Stimulated activated CD4-positive, alpha-beta T cell treated with anti-CD3 and anti-CD28 coated beads, Interleukin-1b, Interleukin-23, amount 100 ng/mL, for 1 hour (primary cell): ENCODE measurements around the gene WNK1.
"Not testable (repeated sequence)": the region's sequence is repeated elsewhere in the genome, so short reads cannot be mapped to it uniquely, and the experiment has no call there.

ENCODE experiments used
- DNase-seq, 2 donors: peaks; one replicate each; pipeline ENCODE4 v3.0.0-alpha.2; 2020; ENCODE audit warnings: low read depth in 2 of 2

The WNK1 gene

DNA sequence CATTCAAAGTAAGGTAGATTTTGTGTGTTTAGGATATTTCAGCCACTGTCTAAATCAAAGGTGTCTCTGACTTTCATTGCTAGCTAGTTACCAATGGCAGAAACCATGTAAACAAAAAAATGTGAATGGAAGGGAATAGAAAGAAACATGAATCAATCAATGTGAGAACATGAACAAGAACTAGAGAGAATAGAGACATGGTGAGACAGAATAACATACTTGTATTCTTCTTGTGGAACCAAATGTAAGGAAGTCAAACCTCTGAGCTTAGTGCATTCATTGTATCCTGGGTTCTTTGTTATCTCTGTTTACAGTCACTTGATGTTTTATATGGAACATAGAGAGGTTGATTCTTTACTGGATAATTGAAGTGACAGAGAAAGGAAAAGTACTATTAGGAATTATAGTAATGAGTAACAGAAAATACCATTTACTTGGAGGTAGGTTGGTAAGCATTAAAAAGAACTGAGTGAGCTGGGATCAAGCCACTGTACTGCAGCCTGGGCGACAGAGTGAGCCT, 2.6 kb upstream of the WNK1 start:
- no peak for DNase-seq

DNA sequence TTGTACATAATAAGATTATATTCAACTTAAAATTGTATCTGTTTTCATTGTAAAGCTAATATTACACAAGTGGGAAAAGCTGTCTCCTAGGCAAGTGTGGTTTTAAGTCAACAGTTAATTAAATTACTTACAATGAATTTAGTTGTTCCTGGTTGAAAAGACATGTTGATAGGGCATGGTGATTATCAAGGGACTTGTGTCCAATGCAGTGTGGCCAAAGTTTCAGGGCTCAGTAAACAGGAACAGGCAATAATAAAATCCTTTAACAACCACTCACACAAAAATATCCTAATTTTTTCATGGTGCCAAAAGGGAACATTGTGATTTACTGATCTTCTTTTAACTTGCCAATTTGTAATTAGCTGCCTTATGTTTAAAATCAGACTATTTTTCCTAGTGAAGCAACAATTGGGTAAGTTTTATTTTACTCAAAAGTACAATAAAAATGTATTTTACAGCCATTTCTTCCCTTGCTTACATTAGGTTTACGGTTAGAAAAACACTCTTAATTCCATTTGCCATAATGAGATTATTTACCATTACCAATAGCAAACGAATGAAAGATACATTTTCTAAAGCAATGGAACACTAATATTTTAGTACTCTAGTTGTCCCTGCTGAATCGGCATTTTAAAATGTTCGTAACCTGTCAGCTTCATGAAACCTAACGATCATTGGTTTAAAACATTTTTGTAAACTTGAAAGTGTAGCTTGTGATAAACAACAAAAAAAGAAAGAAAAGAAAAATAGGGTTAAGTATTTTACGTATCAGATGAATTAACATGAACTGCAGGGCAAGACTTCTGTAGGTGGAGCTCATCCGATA, 1.8 kb upstream of the WNK1 start:
- no peak for DNase-seq

DNA sequence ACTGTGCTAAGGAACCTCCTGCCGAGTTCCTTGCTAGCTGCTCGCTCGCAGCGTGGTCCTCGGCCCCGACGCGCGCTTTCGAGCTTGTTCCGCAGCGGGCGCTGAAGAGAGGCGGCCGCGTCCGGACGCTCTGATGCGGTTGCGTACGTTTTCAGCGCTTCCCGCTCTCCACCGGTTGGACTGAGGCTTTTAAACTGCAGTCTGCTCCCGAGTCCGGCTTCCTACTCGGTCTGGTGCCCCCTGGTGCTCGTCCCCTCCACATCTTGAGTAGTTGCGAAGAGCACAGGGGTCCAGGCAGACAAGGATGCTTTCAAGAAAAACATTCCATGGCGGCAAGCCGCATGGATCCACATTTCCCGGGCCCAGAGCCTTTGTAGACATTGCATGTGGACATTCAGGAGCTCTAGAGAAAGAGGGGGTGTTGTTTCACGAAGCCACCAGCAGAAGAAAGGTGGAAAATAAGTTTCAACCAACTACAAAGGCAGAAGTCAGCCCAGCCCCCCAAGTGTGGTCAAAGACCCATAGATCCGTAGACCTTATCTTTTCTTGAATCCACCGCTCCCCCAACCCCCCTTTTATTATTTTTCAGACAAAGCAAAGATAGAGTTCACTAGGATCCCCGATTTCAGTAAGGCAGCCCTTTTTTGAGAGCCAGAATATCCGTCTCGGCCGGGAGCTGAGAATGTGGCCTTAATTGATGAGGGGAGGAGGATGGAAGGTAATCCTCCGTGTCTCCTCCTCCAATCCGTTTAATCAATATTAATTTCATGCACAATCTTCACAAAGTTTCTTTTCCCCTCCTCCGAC, 984 bp upstream of the WNK1 start:
- peak; percentile 55 to 57 for DNase-seq

DNA sequence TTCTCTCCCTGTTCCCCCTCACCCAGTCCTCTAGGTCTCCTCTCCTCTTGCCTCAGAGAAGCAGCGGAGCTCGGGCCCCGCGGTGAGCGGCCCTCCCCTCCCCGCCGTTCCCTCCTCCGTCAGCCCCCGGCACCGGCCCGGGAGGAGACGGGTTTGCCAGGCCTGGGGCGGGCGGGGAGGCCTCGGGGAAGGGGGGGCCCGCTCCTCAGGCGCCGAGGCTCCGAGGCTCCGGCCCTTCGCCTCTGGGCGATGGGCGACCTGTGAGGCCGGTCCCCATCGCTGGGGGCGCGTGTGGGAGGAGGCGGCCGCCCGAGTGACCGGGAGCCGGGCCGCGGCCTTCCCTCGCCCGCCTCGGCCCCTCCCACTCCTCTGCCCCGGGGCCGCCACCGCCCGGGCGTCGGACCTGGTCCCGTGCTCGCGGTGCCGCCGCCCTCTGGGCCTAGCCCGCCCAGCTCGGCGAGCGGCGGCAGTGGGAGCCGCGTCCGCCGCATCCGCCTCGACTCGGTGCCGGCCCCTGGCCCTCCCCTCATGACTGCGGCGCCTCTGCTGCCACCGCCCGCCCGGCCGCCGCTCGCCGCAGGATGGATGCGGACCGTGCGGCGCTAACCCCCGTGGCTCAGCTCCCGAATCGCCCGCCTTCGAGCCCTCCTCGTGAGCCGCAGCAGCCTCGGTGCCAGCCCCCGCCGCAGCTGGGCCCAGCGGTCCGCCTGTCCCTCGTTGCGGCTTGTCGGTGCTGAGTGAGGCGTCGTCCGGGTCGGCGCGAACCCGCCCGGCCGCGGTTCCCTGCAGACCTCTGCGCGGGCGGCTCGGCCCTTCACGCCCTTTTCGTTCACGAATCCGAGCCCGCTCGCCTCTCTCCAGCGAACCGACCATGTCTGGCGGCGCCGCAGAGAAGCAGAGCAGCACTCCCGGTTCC, 574 bp downstream of the WNK1 start:
- DNase-seq = no peak

DNA sequence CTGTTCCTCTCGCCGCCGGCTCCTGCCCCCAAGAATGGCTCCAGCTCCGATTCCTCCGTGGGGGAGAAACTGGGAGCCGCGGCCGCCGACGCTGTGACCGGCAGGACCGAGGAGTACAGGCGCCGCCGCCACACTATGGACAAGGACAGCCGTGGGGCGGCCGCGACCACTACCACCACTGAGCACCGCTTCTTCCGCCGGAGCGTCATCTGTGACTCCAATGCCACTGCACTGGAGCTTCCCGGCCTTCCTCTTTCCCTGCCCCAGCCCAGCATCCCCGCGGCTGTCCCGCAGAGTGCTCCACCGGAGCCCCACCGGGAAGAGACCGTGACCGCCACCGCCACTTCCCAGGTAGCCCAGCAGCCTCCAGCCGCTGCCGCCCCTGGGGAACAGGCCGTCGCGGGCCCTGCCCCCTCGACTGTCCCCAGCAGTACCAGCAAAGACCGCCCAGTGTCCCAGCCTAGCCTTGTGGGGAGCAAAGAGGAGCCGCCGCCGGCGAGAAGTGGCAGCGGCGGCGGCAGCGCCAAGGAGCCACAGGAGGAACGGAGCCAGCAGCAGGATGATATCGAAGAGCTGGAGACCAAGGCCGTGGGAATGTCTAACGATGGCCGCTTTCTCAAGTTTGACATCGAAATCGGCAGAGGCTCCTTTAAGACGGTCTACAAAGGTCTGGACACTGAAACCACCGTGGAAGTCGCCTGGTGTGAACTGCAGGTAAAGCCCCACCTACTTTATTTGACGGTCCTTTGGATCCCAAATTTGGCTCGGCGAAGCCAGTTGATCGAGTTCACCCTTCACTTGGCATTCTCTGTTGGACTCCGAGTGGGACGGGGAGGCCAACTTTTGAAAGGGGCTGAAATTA, 1.5 kb downstream of the WNK1 start:
- no peak for DNase-seq

DNA sequence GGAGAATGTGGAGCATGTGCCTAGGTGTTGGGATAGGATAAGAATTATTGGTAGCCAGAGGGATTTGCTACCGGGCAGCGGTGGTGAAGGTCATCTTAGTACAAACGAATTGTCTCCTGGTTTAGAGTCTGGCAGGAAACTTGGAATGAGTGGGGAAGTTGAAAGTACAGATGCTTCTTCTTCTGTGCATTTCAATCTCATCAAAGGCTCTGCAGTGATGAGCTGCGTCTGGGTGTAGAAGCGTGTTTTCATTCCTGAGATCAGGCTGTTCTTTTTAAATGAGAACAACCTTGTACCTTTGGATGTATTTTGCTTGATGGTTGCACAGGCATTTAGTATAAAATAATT, 2.1 kb downstream of the WNK1 start:
- DNase-seq = no peak

DNA sequence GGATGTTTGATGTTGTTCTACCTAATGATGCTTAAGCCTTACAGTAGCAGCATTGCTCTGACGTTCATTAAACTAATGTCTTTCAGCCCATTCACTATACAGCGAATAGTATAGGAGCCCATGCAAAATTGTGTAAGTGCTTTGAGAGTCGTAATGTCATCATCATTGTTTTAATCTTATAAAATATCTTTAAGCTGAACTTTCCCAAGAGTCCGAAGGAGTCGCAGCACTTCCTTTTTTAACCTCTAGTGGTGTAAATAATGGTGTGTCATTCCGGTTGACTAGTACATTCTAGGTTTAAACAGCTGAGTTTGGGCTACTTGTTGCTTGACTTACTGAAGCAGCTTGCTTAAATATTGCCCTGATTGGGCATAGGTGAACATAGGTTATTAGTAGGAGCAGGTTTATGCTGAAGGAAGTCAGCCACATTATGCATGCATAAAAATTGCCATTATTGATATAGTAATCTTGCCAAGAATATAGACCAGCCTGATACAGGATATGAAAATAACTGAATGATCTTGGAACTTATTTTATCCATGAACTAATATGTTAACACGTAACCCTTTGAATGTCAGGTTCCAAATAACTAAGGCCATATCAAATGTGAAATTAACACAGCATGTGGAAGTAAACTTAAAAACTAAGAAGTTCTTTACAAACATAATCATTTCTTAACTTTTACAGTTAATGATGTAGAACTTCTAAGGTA, 2.6 kb downstream of the WNK1 start:
- DNase-seq = no peak

DNA sequence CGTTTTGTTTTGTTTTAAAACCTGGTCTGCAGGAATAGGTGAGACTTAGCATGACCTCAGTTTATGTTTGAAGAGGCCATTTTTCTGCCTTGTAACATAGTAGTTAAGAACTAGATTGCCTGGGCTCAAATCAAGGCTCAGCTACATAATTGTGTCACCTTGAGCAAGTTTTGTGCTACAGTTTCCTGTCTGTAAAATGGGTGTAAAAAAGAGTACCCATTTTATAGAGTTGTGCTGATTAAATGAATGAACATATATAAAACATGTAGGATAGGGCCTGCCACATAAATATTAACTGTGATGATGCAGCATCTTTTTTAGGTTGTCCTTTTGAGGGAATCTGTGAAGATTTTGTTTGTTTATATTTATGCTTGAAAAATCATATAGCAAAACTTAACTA, 7.2 kb downstream of the WNK1 start:
- DNase-seq = no peak

DNA sequence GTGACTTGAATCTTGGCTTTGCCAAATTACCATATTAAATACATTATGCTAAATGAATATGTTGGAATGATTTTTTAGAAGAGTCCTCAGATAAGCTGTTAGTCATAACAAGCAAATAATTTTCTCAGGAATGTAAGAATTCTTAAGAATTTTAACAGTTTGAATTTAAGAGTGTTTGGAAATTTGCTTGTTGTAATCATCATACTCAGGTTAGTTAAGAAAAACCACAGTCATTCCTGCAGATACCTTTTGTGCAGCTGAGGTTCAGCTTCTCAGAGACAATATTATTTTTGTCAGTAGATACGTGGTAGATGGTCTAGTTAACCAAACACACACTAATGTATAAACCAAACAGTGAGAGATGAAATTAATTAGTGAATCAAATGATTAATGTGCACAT, 8.9 kb downstream of the WNK1 start:
- no peak for DNase-seq

DNA sequence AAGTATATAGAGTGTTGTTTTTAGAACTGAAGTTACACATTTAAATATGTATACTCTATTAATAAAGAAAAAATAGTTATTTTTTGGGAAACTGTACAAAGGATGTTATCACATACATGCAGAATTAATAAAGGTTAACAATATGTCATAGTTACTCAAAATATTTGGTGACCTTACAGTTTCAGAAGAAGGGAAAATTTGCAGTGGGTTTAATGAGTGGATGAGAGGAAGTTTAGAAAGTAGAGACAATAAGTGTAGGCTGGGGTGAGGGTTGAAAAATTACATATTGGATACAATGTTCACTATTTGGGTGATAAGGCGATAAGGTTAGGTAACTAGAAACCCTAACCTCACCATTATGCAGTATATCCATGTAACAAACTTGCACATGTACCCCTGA, 13.5 kb downstream of the WNK1 start:
- DNase-seq = no peak

DNA sequence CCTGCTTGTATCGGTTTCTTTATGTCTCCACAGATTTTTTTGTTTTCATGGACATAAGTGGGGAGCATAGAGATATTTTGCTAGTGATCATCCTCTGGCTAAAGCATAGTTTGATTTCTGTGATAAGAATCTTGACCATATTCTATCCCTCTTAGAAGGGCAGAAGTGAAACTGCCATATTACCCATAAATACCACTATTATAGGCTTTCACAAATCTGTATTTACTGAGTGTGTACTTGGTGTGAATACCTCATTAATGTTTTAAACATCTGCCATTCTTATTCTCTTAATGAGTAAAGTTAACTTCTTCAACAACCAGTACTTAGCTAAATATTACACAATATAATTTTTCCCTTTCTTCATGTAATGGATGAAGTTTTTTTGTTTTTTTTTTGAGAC, 16.1 kb downstream of the WNK1 start:
- no peak for DNase-seq

DNA sequence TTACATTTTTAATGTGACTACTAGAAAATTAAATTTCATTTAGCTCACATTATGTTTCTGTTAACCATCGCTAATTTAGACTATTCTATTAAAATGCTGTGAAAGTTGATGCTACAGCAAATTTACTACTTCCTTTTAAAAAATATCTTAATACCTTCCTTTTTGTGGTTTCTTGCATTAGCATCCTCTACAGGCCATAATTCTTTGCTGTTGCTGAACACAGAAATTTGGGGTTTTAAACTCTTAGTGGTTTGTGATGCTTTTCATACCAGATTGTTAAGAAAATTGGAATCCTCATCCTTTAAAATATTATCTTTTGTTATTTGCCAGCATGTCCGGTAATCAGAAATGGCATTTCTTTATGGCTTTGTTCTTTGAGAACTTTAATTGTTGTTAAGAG, 18.1 kb downstream of the WNK1 start:
- no peak for DNase-seq

DNA sequence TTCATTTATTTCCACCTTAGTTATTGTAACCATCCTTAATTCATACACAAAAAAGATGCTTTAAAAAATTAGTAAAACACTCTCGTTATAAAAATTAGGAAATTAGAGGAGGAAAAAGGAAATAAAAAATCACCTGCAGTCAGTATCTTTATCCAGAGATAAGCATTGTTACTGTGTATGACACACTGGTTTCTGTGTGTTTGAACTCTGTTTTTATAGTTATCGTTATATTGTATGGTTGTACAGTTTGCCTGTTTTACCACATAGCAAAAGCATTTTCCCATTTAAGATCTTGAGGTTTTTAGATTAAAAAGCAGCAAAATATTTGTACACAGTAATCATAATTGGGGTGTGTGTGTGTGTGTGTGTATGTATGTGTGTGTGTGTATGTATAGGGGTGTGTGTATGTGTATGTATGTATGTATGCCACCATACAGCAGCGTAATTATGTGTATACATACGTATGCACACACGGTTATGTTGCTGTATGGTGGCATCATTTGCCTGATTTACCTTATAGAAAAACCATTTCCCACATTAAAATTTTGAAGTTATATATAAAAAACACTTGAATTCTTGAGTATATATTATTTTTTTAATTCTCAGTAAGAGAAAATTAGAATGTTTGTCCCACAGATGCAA, 19.8 kb downstream of the WNK1 start:
- DNase-seq = no peak

DNA sequence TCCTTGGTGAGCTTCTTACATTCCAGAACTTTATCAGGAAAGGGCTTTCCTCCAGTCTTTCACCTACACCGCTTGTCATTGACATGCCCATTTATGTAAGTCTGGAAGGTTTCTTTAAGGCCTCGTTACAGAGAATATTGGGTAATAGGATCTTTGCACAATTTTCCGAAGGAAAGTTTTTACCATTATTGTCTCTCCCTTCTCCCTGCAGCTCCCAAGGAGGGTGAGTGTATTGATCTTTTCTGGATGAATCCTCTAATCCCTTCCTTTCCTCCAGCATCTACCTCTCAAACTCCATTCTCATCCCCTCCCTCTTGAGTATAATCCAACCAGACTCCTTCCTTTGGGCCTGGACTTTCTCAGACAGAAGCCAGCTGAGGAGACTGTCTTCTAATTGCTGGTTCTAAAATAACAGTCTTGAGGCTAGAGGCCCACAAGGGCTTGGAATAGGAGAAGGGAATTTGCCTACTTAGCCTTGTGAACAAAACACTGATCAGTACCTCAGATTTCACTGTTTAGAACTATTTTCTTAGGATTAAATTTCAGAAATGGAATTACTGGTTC, 21.8 kb downstream of the WNK1 start:
- no peak for DNase-seq

DNA sequence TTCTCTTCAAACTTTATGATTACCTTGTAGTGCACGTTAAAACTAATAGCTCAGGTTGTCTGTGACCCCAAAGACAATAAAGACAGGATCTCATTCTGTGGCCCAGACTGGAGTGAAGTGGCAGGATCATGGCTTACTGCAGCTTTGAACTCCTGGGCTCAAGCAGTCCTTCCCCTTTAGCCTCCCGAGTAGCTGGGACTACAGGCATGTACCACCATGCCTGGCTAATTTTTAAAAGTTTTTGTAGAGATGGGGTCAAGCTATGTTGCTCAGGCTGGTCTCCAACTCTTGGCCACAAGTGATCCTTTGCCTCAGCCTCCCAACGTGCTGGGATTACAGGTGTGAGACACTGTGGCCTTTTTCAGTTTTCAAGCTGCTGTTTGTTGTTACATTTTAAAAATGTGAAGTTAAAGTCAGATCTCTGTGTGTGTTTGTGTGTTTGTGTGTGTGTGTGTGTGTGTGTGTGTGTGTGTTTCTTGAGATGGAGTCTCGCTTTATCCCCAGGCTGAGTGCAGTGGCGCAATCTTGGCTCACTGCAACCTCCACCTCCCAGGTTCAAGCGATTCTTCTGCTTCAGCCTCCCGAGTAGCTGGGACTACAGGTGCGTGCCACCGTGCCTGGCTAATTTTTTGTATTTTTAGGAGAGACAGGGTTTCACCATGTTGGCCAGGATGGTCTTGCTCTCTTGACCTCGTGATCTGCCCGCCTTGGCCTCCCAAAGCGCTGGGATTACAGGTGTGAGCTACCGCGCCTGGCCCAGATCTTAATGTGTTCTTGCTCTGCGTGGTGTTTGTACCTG, 23.8 kb downstream of the WNK1 start:
- not testable (repeated sequence) for DNase-seq

DNA sequence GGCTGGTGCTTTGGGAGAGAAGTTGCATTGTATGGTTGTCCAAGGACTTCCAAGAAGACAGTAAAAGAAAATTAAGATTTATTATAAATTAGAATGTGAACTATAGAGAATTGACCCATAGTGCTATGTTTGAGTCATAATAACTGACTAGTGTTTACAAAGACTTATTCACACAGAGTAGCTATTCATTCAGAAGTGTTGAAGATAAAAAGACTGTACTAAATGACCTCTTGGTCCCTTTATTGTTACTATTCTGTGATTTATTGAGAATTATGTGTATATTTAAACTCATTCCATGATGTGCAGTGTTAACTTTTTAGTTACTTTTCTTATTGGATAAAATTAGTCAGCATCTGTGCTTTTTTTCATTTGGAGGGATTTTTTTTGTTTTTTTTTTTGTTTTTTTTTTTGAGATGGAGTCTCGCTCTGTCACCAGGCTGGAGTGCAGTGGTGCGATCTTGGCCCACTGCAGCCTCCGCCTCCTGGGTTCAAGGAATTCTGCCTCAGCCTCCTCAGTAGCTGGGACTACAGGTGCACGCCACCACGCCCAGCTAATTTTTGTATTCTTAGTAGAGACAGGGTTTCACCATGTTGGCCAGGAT, 24.5 kb downstream of the WNK1 start:
- not testable (repeated sequence) for DNase-seq

DNA sequence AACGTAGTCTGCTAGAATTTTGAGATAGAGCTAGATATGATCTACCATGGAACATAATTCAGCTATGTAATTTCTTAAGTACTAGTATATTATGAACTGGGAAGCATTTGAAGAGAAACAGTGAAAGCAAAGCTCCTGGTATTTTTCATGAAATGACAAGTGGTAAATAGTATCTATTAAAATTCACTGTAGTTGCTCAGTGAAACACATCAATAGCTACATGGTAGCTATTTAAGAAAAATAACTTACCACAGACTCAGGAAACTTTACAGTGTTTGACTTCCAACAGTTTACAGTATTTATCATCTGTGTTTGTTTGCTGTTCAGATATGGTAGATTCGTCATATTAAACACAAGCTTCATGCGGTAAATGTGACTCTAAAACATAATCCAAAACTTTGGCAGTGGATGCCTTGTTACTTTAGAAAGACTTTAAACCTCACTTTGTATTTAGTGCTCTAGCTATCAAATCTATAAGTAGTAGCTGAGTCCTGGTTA, 25.2 kb downstream of the WNK1 start:
- no peak for DNase-seq

DNA sequence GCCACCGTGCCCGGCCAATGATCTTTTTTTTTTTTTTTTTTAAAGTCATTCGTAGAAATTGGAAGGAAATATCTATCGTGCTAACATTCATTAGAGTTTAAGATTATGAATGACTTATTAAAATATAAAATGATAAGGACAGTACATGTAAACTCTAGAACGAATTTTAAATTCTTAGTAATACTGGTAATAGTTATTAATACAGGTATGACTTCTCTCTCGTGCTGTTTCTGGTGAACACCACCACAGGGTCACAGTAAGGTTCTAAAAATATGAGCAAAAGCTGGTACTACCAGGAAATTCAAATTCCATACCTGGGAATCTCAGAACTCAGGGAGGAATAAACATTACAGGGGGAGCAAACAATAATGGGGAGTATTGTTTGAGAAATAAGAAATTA, 26.2 kb downstream of the WNK1 start:
- no peak for DNase-seq
